ENCODE data around the gene ADAM17. TPM values are rescaled to one million over a fixed set of nuclear protein-coding genes. Genes with fewer than 3 reads are reported as not detected.

The ADAM17 gene
- total RNA-seq, 4 donors from 2014 or later: 7.7 to 47.0 (median 27.7) TPM

DNA sequence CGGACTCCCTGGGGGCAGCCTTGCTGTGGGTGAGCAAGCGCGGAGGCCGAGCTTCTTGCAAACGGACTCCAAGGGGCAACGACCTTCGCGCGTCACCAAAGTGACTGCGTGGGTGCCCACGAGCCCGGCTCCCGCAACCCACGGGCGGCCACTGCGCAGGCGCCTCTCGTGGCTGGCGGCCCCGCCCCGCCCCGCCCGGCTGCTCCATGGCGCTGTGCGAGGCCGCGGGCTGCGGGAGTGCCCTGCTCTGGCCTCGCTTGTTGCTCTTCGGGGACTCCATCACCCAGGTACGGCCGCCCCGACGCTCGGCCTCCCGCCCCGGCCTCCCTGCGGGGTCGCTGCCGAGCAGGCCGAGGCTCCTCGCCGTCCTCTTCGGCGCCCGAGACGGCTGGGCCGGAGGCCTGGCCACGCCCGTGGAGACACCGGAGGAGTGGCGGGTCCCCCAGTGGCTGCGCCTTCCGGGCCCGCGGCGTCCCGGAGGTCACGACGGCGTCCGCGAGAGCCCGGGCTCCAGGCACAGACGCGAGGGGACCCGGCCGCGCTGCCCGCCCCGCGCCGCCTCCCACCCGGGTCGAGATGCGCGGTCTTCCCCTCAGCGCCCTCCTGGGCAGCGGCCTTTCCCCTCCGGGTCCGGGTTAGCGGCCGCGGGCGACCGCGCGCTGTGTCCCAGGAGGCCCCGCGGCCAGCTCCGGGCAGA, 81.1 kb downstream of the ADAM17 start, which contains the start of gene IAH1:
Gene IAH1, plus strand, starts transcription at position 191 of the 697 bp plus-strand sequence. Its CDS starts 16 bp downstream, at position 207.
- no peaks in the 10 kb centered on the region for H3K36me3 ChIP-seq
- intact Hi-C loops (cut with DNase I; ENCODE audit: low total_unique reads): no loop called here
- no peaks in the 10 kb centered on the region for H3K4me1 ChIP-seq
- peak within 1 kb of the TSS; percentile 83 to 91 for H3K4me3 ChIP-seq
- no peaks in the 10 kb centered on the region for H3K27me3 ChIP-seq
- DNase-seq: peak; percentile 48 to 64
- TF ChIP-seq CTCF (IDR thresholded peaks at IDR 0.05) (no peak), POLR2A (IDR thresholded peaks at IDR 0.05) (peak in 1 of 2 donors; percentile 65)
- no peaks in the 10 kb centered on the region for H3K9me3 ChIP-seq
- peak within 1 kb of the TSS; percentile 80 to 91 for H3K27ac ChIP-seq

DNA sequence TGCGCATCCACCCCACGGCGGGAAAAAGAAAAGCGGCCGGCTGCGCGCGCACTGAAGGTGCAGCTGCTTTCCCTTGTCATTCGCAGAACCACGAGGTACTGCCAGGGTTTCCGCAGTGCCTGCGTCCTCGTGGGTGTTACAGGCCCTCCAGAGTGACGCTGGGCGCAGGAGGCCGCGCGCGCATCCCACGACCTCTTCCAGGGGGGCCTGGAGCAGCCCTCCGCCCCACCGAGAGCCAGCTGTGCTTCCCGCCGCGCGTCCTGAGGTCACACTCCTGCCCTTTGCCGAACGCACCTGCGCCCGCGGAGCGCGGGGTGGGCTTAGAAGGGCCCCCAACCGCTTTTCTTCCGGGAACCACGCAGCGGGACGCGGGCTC, 81.7 kb downstream of the ADAM17 start:
- Histone ChIP-seq H3K36me3 (no peaks in the 10 kb centered on the region), H3K9me3 (no peaks in the 10 kb centered on the region), H3K4me1 (no peaks in the 10 kb centered on the region), H3K27me3 (no peaks in the 10 kb centered on the region), H3K27ac (peak overlapping the region; percentile 80 to 91), H3K4me3 (peak overlapping the region; percentile 83 to 91)
- TF ChIP-seq CTCF (IDR thresholded peaks at IDR 0.05) (no peak), POLR2A (IDR thresholded peaks at IDR 0.05) (no peak)
- DNase-seq: peak; percentile 52 to 57
- intact Hi-C loops (cut with DNase I; ENCODE audit: low total_unique reads): no loop called here

- H3K36me3 ChIP-seq: no peaks in the 10 kb centered on the region
- no peak for TF ChIP-seq CTCF (IDR thresholded peaks at IDR 0.05)
- no peak for TF ChIP-seq POLR2A (IDR thresholded peaks at IDR 0.05)
- DNase-seq: no peak
- intact Hi-C loops (cut with DNase I; ENCODE audit: low total_unique reads): no loop called here
- no peaks in the 10 kb centered on the region for H3K27me3 ChIP-seq
- peak overlapping the region; percentile 80 to 91 for H3K27ac ChIP-seq
- no peaks in the 10 kb centered on the region for H3K9me3 ChIP-seq
- no peaks in the 10 kb centered on the region for H3K4me1 ChIP-seq
- H3K4me3 ChIP-seq: peak overlapping the region; percentile 83 to 91
Measured at GRCh38 chr2:9473308-9473984, 82.2 kb downstream of the ADAM17 start.

- TF ChIP-seq CTCF (IDR thresholded peaks at IDR 0.05) (no peak), POLR2A (IDR thresholded peaks at IDR 0.05) (no peak)
- H3K9me3 ChIP-seq: no peaks in the 10 kb centered on the region
- H3K27ac ChIP-seq: no peak overlapping the region
- intact Hi-C loops (cut with DNase I; ENCODE audit: low total_unique reads): no loop called here
- H3K4me3 ChIP-seq: no peak overlapping the region
- H3K36me3 ChIP-seq: no peaks in the 10 kb centered on the region
- DNase-seq: no peak
- H3K27me3 ChIP-seq: no peaks in the 10 kb centered on the region
- H3K4me1 ChIP-seq: no peaks in the 10 kb centered on the region
Measured at GRCh38 chr2:9472511-9472910, 83.1 kb downstream of the ADAM17 start.

DNA sequence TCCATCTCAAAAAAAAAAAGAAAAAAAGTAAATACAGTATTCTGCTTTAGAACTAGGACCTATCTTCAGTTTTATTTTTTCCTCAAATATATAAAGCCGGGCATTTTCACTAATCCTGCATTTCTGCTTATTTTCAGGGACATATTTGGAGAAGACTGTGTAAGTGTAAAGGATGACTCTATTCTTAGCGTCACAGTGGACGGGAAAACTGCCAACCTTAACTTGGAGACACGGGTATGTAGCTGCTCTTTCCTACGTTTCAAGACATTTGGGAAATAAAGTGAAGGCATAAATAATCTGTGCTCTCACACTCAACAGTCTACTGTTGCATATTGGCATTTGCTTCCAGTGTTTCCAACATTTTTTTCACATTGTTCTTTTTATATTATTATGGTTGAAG, 84.4 kb downstream of the ADAM17 start:
- no peaks in the 10 kb centered on the region for H3K36me3 ChIP-seq
- H3K4me3 ChIP-seq: no peak overlapping the region
- no peak overlapping the region for H3K27ac ChIP-seq
- no peaks in the 10 kb centered on the region for H3K27me3 ChIP-seq
- H3K4me1 ChIP-seq: no peaks in the 10 kb centered on the region
- DNase-seq: no peak
- H3K9me3 ChIP-seq: no peaks in the 10 kb centered on the region
- TF ChIP-seq CTCF (IDR thresholded peaks at IDR 0.05): no peak
- no peak for TF ChIP-seq POLR2A (IDR thresholded peaks at IDR 0.05)
- intact Hi-C loops (cut with DNase I; ENCODE audit: low total_unique reads): no loop called here
